ENCODE measurements around the gene NBAS. TPM values are rescaled to one million over a fixed set of nuclear protein-coding genes. Genes with fewer than 3 reads are reported as not detected.

The NBAS gene
- total and polyA plus RNA-seq, 8 donors, result 26.6 to 36.7 (median 31.1) TPM

DNA sequence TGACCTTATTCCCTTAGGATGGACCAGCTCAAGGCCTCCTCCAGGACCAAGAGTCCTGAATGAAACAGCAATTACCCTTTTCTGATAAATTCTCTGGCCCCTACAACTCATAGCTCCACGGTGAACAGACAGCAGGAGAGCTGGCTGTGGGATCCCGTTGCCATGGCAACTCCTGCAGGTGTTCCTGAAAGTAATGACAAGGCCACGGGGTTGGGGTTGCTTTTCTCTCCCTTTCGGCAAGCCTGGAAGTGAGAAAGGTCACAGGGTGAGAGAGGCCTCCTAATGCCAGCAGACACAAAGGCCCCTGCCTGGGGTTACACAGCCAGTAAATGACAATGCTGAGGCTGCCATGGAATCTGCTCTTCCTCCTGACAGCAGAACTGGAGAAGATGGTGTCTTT lies 403.0 kb downstream of the NBAS start:
- no peak for FAIRE-seq
- intact Hi-C loops (cut with DNase I), result no loop called here

DNA sequence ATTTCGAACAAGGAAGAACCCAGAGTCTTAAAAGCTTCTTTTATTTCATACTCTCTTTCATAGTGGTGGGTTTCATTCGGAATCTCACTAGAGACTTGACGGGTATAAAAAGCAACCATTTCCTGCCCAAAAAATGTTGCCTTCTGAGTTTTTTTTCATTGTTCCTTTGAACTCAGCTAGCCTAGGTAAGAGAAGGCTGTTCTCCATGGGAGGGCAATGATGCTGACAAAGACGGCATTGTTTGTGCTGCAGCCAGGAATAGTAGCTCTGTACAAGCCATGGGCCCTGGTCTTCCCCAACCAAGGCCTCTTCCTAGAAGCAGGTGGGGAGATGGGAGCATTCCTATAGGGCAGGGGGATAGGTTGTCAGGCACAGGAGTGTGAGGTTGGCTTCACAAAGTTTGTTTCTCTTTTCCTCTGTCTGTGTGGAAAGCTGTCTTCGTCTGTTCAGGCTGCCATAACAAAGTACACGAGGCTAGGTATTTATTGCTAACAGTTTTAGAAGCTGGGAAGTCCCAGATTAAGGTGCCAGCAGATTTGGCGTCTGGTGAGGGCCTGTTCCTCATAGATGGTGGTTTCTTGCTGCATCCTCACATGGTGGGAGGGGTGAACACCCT lies 405.1 kb downstream of the NBAS start:
- H3K4me3 ChIP-seq, result no peak overlapping the region
- FAIRE-seq (no peak), ATAC-seq (no peak), DNase-seq (no peak)
- no peaks in the 10 kb centered on the region for H3K4me1 ChIP-seq
- TF ChIP-seq, protein P1, sequence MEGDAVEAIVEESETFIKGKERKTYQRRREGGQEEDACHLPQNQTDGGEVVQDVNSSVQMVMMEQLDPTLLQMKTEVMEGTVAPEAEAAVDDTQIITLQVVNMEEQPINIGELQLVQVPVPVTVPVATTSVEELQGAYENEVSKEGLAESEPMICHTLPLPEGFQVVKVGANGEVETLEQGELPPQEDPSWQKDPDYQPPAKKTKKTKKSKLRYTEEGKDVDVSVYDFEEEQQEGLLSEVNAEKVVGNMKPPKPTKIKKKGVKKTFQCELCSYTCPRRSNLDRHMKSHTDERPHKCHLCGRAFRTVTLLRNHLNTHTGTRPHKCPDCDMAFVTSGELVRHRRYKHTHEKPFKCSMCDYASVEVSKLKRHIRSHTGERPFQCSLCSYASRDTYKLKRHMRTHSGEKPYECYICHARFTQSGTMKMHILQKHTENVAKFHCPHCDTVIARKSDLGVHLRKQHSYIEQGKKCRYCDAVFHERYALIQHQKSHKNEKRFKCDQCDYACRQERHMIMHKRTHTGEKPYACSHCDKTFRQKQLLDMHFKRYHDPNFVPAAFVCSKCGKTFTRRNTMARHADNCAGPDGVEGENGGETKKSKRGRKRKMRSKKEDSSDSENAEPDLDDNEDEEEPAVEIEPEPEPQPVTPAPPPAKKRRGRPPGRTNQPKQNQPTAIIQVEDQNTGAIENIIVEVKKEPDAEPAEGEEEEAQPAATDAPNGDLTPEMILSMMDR (IDR thresholded peaks at IDR 0.05), result no peak
- H3K27me3 ChIP-seq, result no peaks in the 10 kb centered on the region
- H3K9me3 ChIP-seq, result no peaks in the 10 kb centered on the region
- H3K36me3 ChIP-seq, result no peaks in the 10 kb centered on the region
- H3K27ac ChIP-seq, result no peak overlapping the region
- intact Hi-C loops (cut with DNase I), result no loop called here
- 71 to 75% methylated on average over 7 of the region's 7 CpGs for WGBS, 2 donors

More for the DNA sequence above, 403.0 kb downstream of the NBAS start:
- H3K4me1 ChIP-seq, result no peaks in the 10 kb centered on the region
- DNase-seq (no peak), ATAC-seq (no peak)
- WGBS, 2 donors, result 45 to 49% methylated on average over 4 of the region's 4 CpGs
- no peak overlapping the region for H3K4me3 ChIP-seq
- TF ChIP-seq, protein P1 (IDR thresholded peaks at IDR 0.05), result no peak
- H3K36me3 ChIP-seq, result no peaks in the 10 kb centered on the region
- no peaks in the 10 kb centered on the region for H3K9me3 ChIP-seq
- no peak overlapping the region for H3K27ac ChIP-seq
- H3K27me3 ChIP-seq, result no peaks in the 10 kb centered on the region

DNA sequence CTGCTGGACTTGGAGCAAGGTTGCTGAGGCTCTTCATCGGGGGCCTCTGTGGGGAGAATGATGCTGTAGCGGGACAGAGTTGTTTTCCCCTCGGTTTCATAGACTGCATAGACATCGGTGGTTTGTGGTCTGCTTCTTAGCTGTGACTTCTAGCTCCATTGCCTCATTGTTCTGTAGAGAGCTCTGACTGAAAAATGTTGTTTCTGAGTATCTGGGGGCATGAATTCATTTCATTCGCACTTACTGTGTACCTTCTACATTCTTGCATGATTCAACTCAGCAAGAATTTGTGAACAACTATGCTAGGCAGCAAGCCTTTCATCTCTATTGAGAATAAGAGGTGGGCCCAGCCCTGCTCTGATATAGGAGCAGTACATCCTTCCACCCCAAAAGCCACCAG lies 406.8 kb downstream of the NBAS start:
- intact Hi-C loops (cut with DNase I), result no loop called here
- DNase-seq, result no peak
- no peak for ATAC-seq
- Histone ChIP-seq H3K27me3 (no peaks in the 10 kb centered on the region), H3K27ac (no peak overlapping the region), H3K4me3 (no peak overlapping the region), H3K4me1 (no peaks in the 10 kb centered on the region), H3K9me3 (no peaks in the 10 kb centered on the region), H3K36me3 (no peaks in the 10 kb centered on the region)
- 83 to 84% methylated on average over 5 of the region's 5 CpGs for WGBS, 2 donors
- TF ChIP-seq, protein P1 (IDR thresholded peaks at IDR 0.05), result no peak
- FAIRE-seq, result no peak

DNA sequence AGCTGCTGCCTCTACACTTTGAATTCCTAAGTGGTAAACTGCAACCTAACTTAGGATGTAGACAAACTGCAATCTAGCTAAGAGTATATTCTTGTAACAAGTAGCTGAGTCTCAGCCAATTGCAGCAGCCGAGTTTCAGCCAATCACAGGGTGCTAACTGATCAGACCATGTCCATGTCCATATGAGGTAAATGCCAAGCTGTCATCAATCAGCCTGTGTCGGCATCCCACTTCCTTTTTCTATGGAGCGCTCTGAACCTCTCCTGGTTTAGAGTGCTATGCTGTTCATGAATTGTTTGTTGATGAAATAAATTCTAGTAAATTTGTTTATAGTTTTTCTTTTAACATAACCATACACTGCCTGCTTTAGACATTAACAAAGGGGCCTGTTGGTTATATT lies 408.8 kb downstream of the NBAS start:
- WGBS, 2 donors, result 86 to 87% methylated on average over 3 of the region's 3 CpGs
- no peaks in the 10 kb centered on the region for H3K4me1 ChIP-seq
- intact Hi-C loops (cut with DNase I), result no loop called here
- H3K9me3 ChIP-seq, result no peaks in the 10 kb centered on the region
- FAIRE-seq (no peak), ATAC-seq (no peak), DNase-seq (no peak)
- TF ChIP-seq, protein P1 (IDR thresholded peaks at IDR 0.05), result no peak
- no peak overlapping the region for H3K27ac ChIP-seq
- H3K27me3 ChIP-seq, result no peaks in the 10 kb centered on the region
- H3K36me3 ChIP-seq, result no peaks in the 10 kb centered on the region
- no peak overlapping the region for H3K4me3 ChIP-seq

DNA sequence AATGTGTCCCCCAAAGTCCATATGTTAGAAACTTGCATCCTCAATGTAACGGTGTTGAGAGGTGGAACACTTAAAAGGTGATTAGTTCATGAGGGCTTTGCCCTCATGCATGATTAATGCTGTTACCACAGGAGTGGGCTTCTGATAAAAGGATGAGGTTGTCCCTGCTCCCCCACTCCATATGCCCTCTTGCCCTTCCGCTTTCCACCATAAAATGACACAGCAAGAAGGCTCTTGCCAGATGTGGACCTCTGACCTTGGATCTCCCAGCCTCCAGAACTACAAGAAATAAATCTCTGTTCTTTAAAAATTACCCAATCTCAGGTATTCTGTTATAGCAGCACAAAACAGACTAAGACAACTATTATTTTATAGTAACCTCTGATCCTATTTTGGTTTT lies 412.1 kb downstream of the NBAS start:
- no peaks in the 10 kb centered on the region for H3K36me3 ChIP-seq
- H3K9me3 ChIP-seq, result no peaks in the 10 kb centered on the region
- DNase-seq (no peak), FAIRE-seq (no peak), ATAC-seq (no peak)
- WGBS, 2 donors, result 89 to 90% methylated on average over 2 of the region's 2 CpGs
- no peaks in the 10 kb centered on the region for H3K27me3 ChIP-seq
- no peaks in the 10 kb centered on the region for H3K4me1 ChIP-seq
- H3K27ac ChIP-seq, result no peak overlapping the region
- TF ChIP-seq, protein P1 (IDR thresholded peaks at IDR 0.05), result no peak
- no peak overlapping the region for H3K4me3 ChIP-seq
- intact Hi-C loops (cut with DNase I), result no loop called here
